CD4-positive, alpha-beta T cell treated with Interleukin-4 for 4 hours (primary cell): Measurements from ENCODE around the gene QRFPR.
"Not testable (repeated sequence)": the region's sequence is repeated elsewhere in the genome, so short reads cannot be mapped to it uniquely, and the experiment has no call there.

Experiments
- DNase-seq: peaks from one replicate; pipeline ENCODE4 v3.0.0-alpha.2; 2020

QRFPR gene

DNA sequence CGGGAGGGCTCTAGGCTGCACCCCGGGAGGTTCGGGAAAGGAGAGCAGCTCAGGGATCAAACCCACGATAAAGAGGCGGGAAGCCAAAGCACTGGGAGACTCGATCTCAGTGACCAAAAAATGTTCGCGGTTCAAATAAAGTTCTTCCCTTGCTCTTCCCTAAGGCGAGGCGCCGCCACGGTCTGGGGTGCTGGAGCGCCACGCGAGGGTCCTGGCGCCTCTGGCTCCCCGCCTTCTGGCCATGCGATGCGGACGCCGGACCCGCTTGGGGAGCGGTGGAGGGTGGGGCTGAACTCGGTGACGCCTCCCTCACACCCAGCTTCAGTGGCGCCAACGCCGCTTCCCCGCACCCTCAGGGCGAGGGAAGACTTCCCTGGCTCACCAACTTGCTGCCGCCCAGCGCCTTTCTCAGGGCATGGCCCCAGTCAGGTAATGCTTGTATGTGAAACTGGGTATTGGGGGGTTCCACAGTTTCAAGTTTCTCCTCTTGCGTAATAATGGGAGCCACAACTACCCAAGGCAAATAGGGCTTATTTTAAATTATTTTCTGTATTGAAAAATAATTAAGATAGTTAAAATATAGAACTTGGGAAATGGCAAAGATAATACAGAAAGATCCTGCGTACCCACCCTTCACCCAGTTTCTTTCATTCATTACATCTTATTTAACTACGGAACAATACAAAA, at the start of gene QRFPR:
Gene QRFPR, minus strand, starts transcription at position 243 of the 687 bp plus-strand sequence. CDS start 371 bp downstream, outside the sequence.
- no peak for DNase-seq

DNA sequence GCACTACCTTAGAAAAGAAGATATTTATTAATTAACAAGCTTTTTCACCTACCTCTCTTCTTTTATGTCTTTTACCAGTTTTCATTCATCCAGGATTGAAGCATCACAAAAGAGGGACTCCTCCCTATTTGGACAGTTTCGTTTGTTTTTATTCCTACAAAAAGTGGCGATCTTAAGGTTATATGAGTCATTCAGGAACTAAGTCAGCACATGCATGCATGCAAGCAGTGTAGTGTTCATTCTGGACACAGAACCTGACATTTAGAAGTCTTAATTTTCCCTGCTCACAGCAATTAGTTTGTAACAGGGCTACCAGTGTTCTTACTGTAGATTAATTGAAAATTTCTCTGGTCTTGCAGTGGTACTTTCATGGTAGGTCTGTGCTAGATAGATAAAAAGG, 47.9 kb upstream of the QRFPR start:
- DNase-seq, result no peak

DNA sequence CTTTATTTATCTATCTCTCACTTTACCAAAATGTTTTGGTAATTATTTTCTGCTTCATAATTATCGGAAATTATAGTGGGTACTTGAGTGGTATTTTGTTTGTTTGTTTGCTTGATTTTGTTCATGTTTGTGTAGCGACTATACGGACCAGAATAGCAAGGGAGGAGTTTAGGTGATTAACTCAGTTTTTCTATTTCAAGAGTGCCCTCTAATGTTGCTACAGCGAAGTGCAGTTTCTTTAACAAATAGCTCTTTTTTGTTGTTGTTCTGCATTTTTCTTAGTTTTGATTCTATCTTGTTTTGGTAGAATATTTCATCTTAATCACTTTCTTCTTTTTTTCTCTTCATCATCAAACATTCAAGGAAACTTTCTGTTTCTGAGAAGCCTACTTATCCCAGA, 40.8 kb upstream of the QRFPR start:
- DNase-seq, result no peak

DNA sequence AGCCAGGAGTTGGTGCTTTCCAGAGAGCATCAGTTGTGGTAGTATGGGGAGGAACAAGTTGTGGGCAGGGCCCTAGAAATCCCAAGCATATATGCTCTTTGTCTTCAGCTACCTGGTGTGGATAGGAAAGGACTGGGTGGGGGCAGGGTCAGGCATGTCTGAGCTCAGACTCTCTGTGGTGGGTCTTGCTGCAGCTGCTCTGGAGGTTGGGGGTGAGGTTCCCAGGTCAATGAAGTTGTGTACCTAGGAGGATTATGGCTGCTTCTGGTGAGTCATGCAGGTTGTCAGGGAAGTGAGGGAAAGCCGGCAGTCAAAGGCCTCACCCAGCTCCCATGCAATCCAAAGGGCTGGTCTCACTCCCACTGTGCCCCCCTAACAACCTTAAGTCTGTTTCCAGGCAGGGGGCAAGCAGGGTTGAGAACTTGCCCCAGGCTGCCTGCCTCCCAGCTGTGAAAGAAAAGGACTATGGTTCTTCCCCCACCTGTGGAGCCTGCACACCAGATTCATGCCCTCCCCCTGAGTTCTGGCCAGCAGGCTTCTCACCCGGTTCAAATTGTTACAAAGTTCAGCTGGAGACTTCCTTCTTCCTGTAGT, 30.4 kb upstream of the QRFPR start:
- DNase-seq, result no peak

DNA sequence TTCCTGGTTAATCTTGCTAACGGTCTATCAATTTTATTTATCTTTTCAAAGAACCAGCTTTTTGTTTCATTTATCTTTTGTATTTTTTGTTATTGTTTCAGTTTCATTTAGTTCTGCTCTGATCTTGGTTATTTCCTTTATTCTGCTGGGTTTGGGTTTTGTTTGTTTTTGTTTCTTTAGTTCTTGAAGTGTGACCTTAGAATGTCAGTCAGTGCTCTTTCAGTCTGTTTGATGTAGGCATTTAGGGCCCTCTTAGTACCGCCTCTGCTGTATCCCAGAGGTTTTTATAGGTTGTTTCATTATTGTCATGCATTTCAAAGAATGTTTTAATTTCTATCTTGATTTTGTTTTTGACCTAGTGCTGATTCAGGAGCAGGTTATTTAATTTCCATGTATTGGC, 27.7 kb upstream of the QRFPR start:
- not testable (repeated sequence) for DNase-seq

DNA sequence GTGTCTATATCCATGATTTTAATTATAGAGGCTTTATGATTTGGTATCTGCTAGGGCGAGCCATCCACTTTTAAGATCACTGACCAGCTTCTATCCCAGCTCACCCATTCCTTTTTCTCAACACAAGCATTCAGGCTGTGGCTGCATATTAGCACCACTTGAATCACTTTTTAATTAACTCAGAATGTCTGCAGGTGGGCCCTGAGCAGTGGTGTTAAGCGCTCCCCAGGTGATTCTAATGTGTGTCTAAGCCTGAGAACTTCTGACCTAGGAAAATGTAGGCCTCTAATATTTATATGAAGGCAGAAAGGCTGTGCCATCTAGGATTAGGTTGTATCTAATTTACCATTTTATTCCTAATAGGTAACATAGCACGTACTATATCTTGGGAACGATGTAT, 19.8 kb upstream of the QRFPR start:
- DNase-seq, result no peak

DNA sequence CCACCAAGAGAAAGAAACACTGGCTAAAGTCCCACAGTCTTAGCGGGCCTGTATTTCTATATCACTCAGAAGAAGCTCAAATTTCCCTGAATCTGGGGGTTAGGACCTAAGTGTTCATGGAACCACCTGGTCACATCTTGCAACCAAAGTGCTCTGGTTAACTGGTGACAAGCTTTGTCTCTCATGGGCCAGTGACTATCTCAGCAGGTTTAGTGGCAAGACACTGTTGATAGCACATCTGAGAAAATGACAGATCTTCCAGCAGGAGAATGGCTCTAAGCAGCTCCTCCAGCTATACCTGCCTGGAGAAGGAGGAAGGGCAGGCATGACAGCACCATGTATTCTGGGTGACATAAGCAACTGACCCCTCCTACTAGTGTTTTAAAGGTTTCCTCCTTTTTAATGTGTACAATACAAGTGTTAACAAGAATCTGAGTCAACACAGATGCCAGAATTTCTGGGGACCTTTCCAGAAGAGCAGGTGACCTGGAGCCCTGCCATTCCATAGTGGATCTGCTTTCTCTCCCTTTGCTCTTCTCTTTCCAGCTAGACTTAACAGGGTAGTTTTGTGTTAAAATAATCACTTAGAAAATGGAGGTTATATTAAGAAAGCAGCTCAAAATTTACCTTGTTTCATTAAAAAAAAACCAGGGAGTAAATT, 17.3 kb upstream of the QRFPR start:
- no peak for DNase-seq

DNA sequence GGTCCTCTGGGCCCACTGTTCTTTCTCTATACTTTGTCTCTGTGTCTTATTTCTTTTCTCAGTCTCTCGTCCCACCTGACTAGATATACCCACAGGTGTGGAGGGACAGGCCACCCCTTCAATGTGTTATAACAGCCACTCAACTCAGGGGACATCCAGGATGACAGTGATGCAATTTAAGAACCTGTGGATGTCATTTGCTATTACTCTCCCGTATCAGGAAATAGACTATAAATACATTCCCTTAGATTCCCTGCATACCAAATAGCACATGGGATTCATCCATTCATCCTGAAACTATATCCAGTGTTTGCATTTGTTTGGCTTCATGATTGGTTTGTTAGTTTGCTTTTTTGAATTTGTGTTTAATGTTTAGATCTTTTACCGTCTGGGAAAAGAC, 16.6 kb upstream of the QRFPR start:
- DNase-seq, result no peak

DNA sequence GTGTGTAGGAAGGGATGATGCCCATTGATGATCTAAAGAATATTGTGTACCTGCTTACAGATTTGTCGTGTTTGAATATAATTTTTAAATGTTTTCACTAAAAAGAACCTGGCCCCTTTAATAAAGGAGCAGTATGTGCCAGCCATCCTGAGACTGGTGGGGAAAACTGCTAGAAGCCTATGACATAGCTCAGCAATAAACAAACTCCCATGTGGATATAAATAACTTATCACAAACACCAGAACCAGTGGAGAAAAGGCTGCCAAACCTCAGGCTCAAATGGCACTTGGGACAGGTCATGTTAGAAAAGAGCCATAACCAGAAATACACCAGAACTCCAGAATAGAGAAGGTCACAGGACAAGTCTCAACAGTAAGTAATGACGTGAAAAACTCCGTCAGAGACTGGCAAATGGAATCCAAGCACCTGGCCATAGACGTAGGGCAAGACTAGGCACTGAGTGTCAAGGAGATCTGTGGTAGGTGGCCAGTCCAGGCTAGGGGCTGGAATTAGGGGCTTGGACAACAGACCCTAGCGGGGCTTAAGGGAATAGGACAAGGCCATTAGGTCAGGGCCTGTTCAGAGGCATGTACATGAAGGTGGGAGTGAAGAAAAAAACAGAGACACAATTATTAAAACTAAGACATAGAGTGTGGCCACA, 11.7 kb upstream of the QRFPR start:
- DNase-seq, result no peak

DNA sequence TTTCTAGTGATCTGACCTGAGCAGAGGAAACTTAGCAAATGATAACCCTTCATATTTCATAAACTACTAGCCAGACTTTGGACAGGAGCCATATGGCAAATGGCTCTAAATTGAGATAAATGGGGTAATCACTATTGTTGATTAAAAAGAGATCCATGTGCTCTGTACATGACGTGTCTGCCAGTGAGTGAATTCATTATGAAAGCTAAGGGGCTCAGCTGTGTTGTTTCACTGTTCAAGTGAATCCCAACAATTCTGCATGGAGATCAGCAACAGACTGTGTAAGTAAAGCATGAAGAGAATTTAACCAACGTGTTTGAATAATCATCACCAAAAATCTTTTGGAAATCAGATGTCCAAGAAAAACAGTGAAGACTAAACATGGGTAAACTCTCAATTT, 9.5 kb upstream of the QRFPR start:
- DNase-seq, result no peak

DNA sequence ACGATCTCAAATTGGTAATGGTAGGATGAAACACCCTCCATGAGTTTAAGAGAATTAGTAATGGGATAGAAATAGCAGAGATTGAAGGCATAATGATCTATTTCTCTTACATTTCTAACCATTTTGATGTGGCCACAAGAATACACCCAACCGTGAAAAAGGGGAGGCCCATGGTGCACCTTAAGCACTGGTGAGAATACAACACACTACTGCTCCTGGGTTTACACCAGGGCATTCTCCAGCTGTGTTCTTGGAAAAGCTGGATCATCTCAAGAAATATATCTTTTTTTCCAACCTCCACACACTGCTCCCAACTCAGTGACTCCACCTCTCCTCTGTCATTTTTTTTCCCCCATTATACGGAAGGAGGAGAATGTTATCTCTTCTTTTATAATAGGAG, 1.5 kb downstream of the QRFPR start:
- DNase-seq, result no peak

DNA sequence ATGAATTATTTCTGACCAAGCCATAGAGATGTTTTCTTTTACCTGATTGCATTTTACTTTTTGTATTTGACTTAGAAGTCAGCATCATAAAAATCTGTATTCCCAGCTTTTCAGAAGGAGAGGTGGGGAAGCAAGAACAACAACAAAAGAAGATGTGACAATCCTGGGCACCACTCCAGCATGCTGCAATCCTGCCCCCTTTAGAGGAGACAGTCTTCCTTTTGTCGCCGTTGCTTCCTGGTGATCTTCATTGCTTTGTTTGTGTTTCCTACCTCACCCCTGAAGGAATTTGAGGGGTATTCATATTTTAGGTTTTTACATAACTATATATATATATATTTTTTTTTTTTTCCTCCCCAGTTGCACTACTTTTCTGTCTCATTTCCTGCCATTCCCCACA, 3.7 kb downstream of the QRFPR start:
- DNase-seq, result no peak

DNA sequence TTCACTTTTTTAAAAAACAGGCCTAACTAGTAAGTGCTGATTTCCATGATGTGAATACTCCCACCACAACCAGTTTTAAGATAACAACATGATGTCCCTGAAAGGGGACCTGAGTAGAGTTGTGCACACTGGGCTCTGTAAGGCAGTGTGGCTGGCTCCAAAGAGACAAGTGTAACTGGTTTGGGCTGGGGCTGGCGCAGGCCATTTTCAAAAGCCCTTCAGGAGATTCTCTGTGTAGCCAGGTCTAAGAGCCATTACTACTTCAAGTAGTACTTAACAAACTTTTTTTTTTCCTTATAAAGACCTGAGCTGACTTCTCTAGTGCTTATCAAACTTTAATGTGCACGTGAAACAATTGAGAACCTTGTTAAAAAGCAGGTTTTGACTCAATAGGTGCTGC, 4.3 kb downstream of the QRFPR start:
- no peak for DNase-seq

DNA sequence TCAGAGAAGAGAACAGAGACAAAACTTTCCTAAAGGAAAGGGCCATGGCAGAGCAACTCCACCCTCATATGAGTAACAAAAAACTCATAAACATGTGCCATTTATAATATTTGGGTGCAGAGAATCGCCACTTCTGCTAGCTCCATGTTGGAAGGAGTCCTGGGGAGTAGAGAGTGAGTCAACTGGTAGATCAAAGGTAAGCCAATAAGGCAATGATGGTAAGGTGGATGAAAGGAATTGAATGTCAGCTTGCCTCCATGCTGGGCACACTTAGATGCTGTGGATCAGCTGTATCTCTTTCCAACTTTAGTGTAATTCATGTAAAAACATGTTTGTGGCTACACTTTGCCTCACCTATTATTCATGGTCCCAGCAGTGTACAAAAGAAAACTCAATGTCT, 4.7 kb downstream of the QRFPR start:
- DNase-seq, result no peak

DNA sequence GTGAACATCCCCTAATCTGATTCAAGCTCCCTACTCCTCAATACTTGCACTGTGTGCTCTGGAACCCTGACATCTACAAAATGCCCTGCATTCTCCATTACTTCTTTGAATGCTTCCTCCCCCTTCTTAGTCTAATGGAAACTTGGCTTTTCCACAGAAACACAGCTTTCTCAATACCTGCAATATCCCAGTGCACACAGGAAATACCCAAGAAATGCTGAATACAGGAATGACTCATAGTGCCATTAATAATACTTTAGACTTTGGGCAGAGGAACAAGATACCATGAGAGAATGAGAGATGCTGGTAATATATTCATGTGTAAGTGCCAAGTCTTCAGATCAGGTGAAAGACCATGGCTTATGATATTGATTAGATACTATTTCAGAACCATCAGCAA, 5.6 kb downstream of the QRFPR start:
- DNase-seq, result no peak

DNA sequence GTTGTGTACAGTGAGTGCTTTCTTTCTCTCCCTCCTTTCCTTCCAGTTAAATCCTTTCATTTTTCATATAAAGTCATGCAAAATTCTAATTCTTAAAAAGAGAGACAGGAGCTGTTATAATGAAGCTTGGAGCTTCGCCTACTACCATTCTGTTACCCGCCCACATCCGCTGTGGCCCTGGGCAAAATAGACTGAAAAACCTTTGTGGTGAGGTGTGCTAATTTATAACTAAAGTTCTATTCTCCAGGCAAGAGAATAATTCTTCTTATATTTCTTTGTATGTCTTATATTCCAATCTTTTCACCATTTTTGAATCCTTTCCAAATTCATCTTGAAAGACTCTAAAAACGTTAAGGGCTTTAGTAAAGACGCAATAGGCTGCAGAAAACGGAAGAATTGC, 7.0 kb downstream of the QRFPR start:
- DNase-seq, result no peak

DNA sequence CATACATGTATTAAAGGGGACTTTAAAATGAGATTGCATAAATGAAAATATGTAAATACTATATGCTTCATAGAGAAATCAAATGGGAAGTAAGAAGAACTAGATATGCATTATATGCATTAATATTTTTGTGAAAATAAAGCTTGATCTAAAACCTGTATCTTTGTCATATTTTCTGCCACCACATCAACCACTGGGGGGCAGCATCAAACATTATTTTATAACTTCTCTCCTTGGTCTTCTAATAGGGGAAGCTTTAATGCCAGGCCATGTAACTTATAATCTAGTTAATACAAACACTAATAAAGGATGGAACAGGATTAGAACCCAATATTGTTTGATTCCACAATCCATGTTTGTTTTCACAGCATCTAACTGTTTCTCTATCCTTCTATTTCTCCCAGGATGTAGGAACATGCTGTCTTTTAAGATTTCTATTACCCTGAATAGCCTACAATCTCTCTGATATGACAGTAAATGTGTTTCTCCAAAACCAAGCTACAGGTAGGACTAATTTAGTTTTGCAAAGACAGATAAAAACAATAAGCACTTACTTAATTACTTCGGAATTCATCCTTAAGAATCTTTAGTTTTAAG, 10.0 kb downstream of the QRFPR start:
- peak; percentile 33 for DNase-seq

DNA sequence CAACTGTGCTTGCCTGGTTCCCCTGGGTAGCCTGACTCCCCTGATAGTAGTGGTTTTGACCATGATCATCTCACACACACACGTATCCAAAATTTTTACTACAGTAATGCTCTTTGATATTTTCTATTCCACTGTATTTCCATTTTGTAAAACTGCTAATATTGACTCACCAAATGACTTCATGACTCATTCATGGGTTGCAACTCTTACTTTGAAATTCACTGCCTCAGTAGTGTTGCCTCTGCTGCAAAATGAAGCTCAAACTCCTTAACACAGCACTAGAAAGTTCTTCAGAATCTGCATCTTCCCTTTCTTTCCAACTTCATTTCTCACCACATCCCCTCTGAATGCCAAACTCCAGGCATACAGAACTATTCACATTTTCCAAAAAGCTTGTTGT, 20.3 kb downstream of the QRFPR start:
- no peak for DNase-seq

DNA sequence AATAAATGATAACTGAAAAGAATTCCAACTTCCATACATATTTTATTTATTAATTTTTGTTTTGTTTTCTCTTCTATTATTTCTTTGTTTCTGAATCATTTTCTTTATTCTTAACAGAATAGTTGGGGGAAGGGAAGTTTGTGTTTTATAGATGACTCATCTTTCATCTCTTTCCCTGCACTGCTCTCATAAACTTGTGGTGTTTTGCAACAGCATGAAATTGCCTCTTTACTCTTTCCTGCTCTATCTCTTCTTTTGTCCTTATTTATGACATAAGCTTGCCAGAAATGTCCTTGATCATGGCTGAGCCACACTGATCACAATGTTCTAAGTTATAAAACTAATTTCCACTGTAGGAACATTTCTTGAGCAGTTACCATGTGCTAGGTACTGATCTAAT, 22.3 kb downstream of the QRFPR start:
- no peak for DNase-seq

DNA sequence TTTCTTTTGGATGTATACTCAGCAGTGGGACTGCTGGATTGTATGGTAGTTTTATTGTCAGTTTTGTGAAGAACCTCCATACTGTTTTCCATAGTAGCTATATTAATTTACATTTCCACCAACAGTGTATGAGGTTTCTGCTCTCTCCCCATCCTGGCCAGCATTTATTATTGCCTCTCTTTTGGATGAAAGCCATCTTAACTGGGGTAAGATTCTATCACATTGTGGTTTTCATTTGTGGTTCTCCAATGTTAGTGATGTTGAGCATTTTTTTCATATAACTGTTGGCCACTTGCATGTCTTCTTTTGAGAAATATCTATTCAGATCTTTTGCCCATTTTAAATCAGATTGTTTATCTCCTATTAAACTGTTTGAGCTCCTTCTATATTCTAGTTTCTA, 27.6 kb downstream of the QRFPR start:
- DNase-seq, result no peak

DNA sequence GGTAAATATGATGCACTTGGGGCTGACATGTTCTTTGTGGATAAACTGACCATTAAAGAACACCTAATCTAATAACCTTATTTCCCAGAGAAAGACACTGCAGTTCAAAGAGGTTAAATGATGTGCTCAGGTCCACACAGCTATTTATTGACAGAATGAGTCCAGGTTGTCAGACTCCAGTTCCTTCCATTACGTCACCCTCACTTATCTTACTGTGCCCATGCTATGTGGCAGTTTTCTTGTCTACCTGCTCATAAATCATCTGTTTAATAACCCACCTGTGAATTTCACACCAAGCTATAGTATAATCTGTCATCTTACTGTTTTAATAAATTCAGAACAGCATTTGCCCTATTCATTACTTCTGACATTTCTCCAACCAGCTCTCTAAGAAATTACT, 36.7 kb downstream of the QRFPR start:
- no peak for DNase-seq

DNA sequence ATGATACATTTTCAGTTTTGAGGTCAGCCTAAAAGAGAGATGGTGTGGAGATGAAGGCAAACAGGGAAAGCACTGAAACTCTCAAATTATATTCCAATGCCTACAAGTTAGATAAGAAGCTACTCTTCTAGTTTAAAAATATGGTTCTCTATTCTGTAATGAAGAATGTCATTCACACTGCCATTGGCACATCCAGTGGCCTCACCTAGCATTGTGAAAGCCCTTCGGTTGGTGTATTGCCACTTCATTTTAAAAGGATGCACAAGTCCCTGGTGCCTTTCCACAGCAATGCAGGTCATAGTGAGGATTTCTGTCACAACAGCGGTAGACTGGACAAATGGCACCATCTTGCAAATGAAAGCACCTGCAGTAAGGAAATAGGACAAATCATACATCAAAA, 40.6 kb downstream of the QRFPR start:
- no peak for DNase-seq

DNA sequence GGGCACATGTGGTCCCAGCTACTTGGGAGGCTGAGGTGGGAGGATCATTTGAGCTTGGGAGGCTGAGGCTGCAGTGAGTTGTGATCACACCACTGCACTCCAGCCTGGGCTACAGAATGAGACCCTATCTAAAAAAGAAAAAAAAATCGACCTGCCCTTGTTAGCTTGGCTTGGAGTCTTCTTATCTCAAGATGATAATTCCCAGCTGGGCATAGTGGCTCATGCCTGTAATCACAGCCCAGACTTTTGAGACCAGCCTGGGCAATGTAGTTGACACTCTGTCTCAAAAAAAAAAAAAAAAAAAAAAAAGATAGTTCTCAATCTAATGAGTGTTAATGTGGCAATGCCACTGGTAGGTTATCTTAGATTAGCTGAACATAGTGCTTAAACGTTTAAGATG, 41.0 kb downstream of the QRFPR start:
- no peak for DNase-seq

DNA sequence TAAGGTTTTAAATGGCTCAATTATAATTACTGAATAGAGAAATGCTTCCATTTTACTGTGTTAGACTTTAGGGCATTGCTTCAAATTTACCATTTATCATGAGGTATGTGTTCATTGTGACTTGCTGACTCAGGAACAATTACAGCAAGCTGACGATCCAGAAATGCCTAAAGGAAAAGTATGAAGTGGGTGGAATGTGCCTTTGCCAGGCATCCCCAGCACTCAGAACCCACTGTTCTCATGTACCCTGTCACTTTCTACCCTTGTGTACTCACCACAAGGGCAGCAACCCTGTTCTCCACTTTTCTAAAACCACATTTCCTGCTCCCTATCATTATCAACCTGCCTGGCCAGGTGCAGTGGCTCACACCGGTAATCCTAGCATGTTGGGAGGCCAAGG, 41.5 kb downstream of the QRFPR start:
- no peak for DNase-seq
